Endothelial cell of umbilical vein (primary cell): Measurements from ENCODE around the gene CACNA1C. TPM values are rescaled to one million over a fixed set of nuclear protein-coding genes. Genes with fewer than 3 reads are reported as not detected.

Source experiments
- BruUV-seq: library from RNA; stranded (reverse); fragments of 400-500 nt; replicated peaks from 2 replicates; lab custom pipeline; 2021; lab: Mats Ljungman, UMichigan
- CTCF ChIA-PET: fragments of 300-600, 350-600 bp; sonication (Branson Sonifier 250); formaldehyde crosslinking; loops from one replicate; lab custom pipeline; 2021; ENCODE audit warnings: antibody characterized with exemption, inconsistent platforms; lab: Charles Lee
- POLR2A ChIA-PET: fragments of 300-600, 350-600 bp; sonication (Branson Sonifier 250); formaldehyde crosslinking; loops from one replicate; lab custom pipeline; 2021; ENCODE audit warnings: antibody characterized with exemption, inconsistent platforms; lab: Charles Lee
- DNase-seq: peaks from one replicate; pipeline ENCODE4 v3.0.0-alpha.2; 2011; ENCODE audit warnings: low read depth, low spot score
- FAIRE-seq: peaks from 2 replicates; lab custom pipeline; 2011; peaks lifted over from hg19 to GRCh38; lab: Jason Lieb, UNC
- H2AFZ ChIP-seq: 2 replicates; pipeline ENCODE4 v1.6.0; 2012; ENCODE audit warnings: low read depth, low read length, control low read depth, inconsistent platforms
- H3K27ac ChIP-seq: 2 replicates; pipeline ENCODE4 v1.5.1; 2011; ENCODE audit warnings: low read depth, mild to moderate bottlenecking, control low read depth, low read length, moderate library complexity; ENCODE audit not compliant: insufficient read depth
- H3K27me3 ChIP-seq, 2 experiments: 2 replicates each; pipeline versions ENCODE4 v1.6.0 to v1.6.1; 2011; ENCODE audit warnings: low read length in 2 of 2, mixed read lengths in 1 of 2; ENCODE audit not compliant: control insufficient read depth in 2 of 2, insufficient read depth in 2 of 2
- H3K36me3 ChIP-seq, 2 experiments: 2 replicates in 1 of 2; 3 replicates in 1 of 2; pipeline ENCODE4 v1.5.1; 2011; ENCODE audit warnings: low read length in 2 of 2, mild to moderate bottlenecking in 1 of 2, moderate library complexity in 1 of 2; ENCODE audit not compliant: control insufficient read depth in 2 of 2, insufficient read depth in 2 of 2; ENCODE audit errors: extremely low read depth in 1 of 2
- H3K4me1 ChIP-seq: 3 replicates; pipeline ENCODE4 v1.5.1; 2011; ENCODE audit warnings: mild to moderate bottlenecking, low read length; ENCODE audit not compliant: control insufficient read depth, insufficient read depth; ENCODE audit errors: extremely low read depth
- H3K4me2 ChIP-seq: 2 replicates; pipeline ENCODE4 v1.6.1; 2011; ENCODE audit warnings: low read length, control low read depth, mixed read lengths; ENCODE audit not compliant: insufficient read depth
- H3K4me3 ChIP-seq, 3 experiments: fragments of 200-600 bp in 1 of 3; sonication (generic), shearing (Covaris generic) in 1 of 3; replicated peaks in 1 of 3; 2 replicates each; pipeline ENCODE4 v1.5.1; 2011 to 2016; ENCODE audit warnings: control low read depth in 3 of 3, low read length in 3 of 3, mild to moderate bottlenecking in 2 of 3, inconsistent platforms in 1 of 3, low read depth in 1 of 3, moderate library complexity in 1 of 3; ENCODE audit not compliant: insufficient read depth in 1 of 3
- H3K79me2 ChIP-seq: 2 replicates; pipeline ENCODE4 v1.6.0; 2012; ENCODE audit warnings: low read length, inconsistent platforms; ENCODE audit not compliant: control insufficient read depth, insufficient read depth
- H3K9ac ChIP-seq: replicated peaks from 2 replicates; pipeline ENCODE3; 2011; ENCODE audit warnings: low read length, control low read depth; ENCODE audit not compliant: insufficient read depth; ENCODE audit errors: extremely low read depth
- H3K9me1 ChIP-seq: replicated peaks from 3 replicates; pipeline ENCODE4 v1.6.0; 2011; ENCODE audit warnings: mild to moderate bottlenecking, low read length; ENCODE audit not compliant: control insufficient read depth, insufficient read depth; ENCODE audit errors: extremely low read depth
- H3K9me3 ChIP-seq: replicated peaks from 2 replicates; pipeline ENCODE4 v1.5.1; 2012; ENCODE audit warnings: low read length, inconsistent platforms; ENCODE audit not compliant: control insufficient read depth, insufficient read depth
- H4K20me1 ChIP-seq: replicated peaks from 2 replicates; pipeline ENCODE3; 2011; ENCODE audit warnings: mild to moderate bottlenecking, low read length; ENCODE audit not compliant: control insufficient read depth, insufficient read depth; ENCODE audit errors: extremely low read depth
- CTCF ChIP-seq, 2 donors: IDR thresholded peaks; 1 replicate in 1 of 2; 2 replicates in 1 of 2; pipeline ENCODE4 v1.5.1; 2011; ENCODE audit warnings: low read length in 2 of 2, mild to moderate bottlenecking in 2 of 2, moderate library complexity in 2 of 2, control low read depth in 1 of 2, inconsistent platforms in 1 of 2, low read depth in 1 of 2; ENCODE audit not compliant: insufficient read depth in 1 of 2; ENCODE audit errors: extremely low read depth in 1 of 2
- EZH2 ChIP-seq: IDR thresholded peaks from 2 replicates; pipeline ENCODE4 v1.6.1; 2012; ENCODE audit warnings: borderline replicate concordance, low read depth, mild to moderate bottlenecking, moderate library complexity, low read length, inconsistent platforms; ENCODE audit not compliant: severe bottlenecking
- FOS ChIP-seq: IDR thresholded peaks from 2 replicates; pipeline ENCODE4 v1.6.1; 2011; ENCODE audit warnings: mild to moderate bottlenecking, low read length, moderate library complexity, borderline replicate concordance; ENCODE audit not compliant: insufficient read depth
- GATA2 ChIP-seq: IDR thresholded peaks from 2 replicates; pipeline ENCODE4 v1.7.0; 2011; ENCODE audit warnings: low read depth, mild to moderate bottlenecking, moderate library complexity, mixed read lengths, low read length; ENCODE audit not compliant: insufficient read length, insufficient read depth
- JUN ChIP-seq: IDR thresholded peaks from 2 replicates; pipeline ENCODE4 v1.6.1; 2011; ENCODE audit warnings: borderline replicate concordance, low read depth; ENCODE audit not compliant: insufficient read length, insufficient read depth
- MAX ChIP-seq: IDR thresholded peaks from 2 replicates; pipeline ENCODE4 v1.6.1; 2011; ENCODE audit not compliant: insufficient read depth, insufficient read length
- MYC ChIP-seq: IDR thresholded peaks from one replicate; pipeline ENCODE4 v1.6.1; 2011; ENCODE audit warnings: mild to moderate bottlenecking, low read depth, low read length
- POLR2A ChIP-seq: IDR thresholded peaks from 2 replicates; pipeline ENCODE4 v1.6.1; 2012; ENCODE audit warnings: low read depth, mild to moderate bottlenecking, control low read depth, low read length
- POLR2AphosphoS5 ChIP-seq: IDR thresholded peaks from 2 replicates; pipeline ENCODE4 v1.6.1; 2012; ENCODE audit warnings: low read depth, mild to moderate bottlenecking, control low read depth, low read length, moderate library complexity; ENCODE audit not compliant: insufficient read depth
- dilution Hi-C: fragments of 300-500 bp; cut with MboI; formaldehyde crosslinking; loops from one replicate; pipeline ENCODE4 v1.15.0; 2019; ENCODE audit warnings: low sequenced_read_pairs; ENCODE audit not compliant: extremely low pct_ligation_motif_present
- intact Hi-C: fragments of 100-400 bp; cut with micrococcal nuclease; formaldehyde crosslinking; loops from one replicate; pipeline ENCODE4 v1.10.0; 2022
- polyA plus RNA-seq, 4 experiments: library from polyadenylated mRNA; depleted of rRNA in 3 of 4; stranded (reverse) in 3 of 4; unstranded in 1 of 4; fragments of >200 nt; gene quantifications; 2 replicates each; pipeline versions ENCODE4 v1.2.1 to v1.2.3, GENCODE V29; 2011 to 2012; ENCODE audit warnings: missing spikeins in 1 of 4
- total RNA-seq: library from RNA; stranded (reverse); gene quantifications from 2 replicates; pipeline ENCODE4 v1.2.3, GENCODE V29; 2021

The CACNA1C gene
- total and polyA plus RNA-seq, 2 donors (not counting 3 experiments of a cell fraction or from before 2014, with no cell fraction given) = not detected

GRCh38 chr12:2363836-2364609 lies 311.2 kb downstream of the CACNA1C start:
- CTCF ChIA-PET = no interaction called here
- no peak for TF ChIP-seq POLR2AphosphoS5
- TF ChIP-seq MYC = no peak
- no peak for TF ChIP-seq POLR2A
- no peak for TF ChIP-seq JUN
- TF ChIP-seq EZH2 = no peak
- TF ChIP-seq FOS = no peak
- no peak for TF ChIP-seq CTCF (IDR thresholded peaks at IDR 0.05; ENCODE audit: extremely low read depth in 1 of 2, insufficient read depth in 1 of 2, low read depth in 1 of 2, low read length in 2 of 2)
- no peak for TF ChIP-seq MAX
- TF ChIP-seq GATA2 = no peak
- H4K20me1 ChIP-seq = no peaks in the 10 kb centered on the region
- no peaks in the 10 kb centered on the region for H3K27me3 ChIP-seq
- POLR2A ChIA-PET = no interaction called here
- FAIRE-seq = no peak
- dilution Hi-C loops = no loop called here
- no peaks in the 10 kb centered on the region for H3K36me3 ChIP-seq
- H3K9me1 ChIP-seq = no peaks in the 10 kb centered on the region
- no peak overlapping the region for H3K9ac ChIP-seq
- DNase-seq = no peak
- no peak overlapping the region for H3K4me2 ChIP-seq
- intact Hi-C loops = no loop called here
- H3K4me3 ChIP-seq = no peak overlapping the region
- no peaks in the 10 kb centered on the region for H3K4me1 ChIP-seq
- H3K79me2 ChIP-seq = no peaks in the 10 kb centered on the region
- H3K9me3 ChIP-seq = no peaks in the 10 kb centered on the region
- BruUV-seq = no TSS peak
- no peak overlapping the region for H3K27ac ChIP-seq
- H2AFZ ChIP-seq = no peak overlapping the region
